Non-pigmented ciliary epithelial cell (primary cell): Measurements from ENCODE around the gene ACAA2.

ENCODE experiments used
- DNase-seq: peaks from one replicate; pipeline ENCODE4 v3.0.0-alpha.2; 2010; ENCODE audit warnings: low read depth

Gene ACAA2

GRCh38 chr18:49766646-49767045 is 46.7 kb downstream of the ACAA2 start:
- no peak for DNase-seq

GRCh38 chr18:49764032-49764431 is 49.3 kb downstream of the ACAA2 start:
- DNase-seq = no peak

GRCh38 chr18:49763590-49763989 is 49.7 kb downstream of the ACAA2 start:
- no peak for DNase-seq

DNA sequence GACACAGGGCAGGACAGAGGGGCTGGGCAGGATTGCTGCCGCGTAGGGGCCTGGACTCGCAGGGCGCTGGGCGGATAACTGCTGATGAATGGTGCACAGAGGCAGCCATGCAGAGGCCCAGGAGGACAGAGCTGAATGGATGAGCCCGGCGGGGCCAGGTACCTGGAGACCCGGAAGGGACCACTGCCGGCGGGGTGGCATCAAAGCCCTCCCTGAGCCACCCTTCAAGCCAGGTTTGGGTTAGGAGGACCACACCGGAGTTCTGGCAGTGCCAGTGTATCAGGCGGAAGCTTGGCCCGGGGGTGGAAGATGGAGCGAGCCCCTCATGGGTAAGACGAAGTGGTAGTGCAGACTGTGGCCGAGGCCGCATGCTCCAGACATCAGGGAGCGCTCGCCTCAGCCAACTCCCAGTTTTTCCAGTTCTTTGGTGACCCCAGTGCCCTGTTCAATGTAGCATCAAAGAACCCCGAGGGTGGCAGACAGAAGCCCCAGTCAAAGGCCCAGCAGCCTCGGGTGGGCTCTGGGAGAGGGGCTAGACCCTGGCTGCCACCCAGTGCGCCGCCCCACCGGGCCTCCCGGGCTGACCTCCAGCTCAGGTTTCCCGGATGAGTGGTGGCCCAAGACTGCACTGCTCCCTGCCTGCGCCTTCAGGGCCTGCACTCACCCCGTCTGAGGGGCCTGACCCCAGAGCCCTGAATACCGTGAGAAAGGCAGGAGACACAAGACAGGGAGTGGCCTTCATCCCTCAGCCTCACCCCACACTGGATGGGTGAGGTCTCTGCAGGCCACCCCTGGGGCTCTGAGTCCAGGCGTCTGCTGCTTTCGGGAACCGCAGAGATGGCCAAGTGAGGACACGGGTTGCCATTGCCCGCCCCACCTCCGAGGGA is 50.9 kb downstream of the ACAA2 start:
- no peak for DNase-seq

DNA sequence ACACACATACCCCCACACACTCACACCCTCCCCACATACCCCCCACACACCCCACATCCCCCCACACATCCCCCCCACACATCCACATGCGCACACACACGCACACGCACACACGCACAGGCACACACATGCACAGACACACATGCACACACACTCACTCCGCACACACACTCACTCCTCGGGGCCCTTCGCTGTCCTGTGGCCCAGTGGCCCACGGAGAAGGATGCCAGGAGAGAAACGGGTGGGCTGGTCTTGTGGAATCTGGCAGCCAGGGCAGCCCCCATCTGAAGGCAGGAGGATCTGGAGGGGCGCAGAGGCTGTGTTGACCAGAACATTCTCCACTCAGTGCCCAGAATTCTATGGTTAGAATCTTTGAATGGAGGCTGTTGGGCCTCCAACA is 51.6 kb downstream of the ACAA2 start:
- DNase-seq = no peak

DNA sequence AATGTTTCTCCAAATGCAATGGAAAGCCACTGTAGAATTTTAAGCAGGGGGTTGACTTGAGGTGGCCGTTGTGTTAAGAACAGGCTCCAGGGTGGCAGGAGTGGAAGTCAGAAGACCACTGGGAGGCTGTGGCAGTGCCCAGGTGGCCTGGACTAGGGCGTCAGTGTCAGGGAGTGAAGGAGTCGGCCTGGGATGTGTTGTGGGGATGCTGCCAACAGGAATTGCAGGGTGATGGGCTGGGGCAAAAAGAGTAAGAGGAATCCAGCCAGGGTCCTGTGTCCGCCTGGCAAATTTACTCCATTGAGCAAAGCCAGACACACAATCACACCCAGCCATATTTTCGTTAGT is 55.1 kb downstream of the ACAA2 start:
- no peak for DNase-seq

- no peak for DNase-seq
Observed at GRCh38 chr18:49757513-49758262, 55.6 kb downstream of the ACAA2 start.

GRCh38 chr18:49756671-49757362 is 56.5 kb downstream of the ACAA2 start:
- DNase-seq = no peak

GRCh38 chr18:49756135-49756534 is 57.2 kb downstream of the ACAA2 start:
- DNase-seq = no peak

GRCh38 chr18:49755489-49755888 is 57.8 kb downstream of the ACAA2 start:
- no peak for DNase-seq

DNA sequence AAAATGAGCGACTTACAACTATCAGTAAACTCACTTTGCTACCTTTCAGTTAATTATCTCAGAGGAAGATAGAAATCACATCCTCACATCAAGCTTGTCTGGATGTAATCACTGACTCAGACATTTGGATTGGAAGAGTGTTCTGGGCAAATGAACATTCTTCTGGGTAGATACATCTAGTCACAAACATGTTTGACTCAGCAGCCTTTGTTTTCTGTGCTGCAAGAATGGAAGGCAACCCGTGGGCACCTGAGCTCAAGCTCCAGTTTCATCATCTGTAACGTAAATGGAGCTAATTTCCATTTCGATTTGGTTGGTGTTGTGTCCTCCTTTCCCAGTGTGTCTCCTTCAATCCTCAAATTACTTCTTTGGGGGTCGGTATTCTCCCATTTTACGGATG is 58.5 kb downstream of the ACAA2 start:
- DNase-seq = no peak

DNA sequence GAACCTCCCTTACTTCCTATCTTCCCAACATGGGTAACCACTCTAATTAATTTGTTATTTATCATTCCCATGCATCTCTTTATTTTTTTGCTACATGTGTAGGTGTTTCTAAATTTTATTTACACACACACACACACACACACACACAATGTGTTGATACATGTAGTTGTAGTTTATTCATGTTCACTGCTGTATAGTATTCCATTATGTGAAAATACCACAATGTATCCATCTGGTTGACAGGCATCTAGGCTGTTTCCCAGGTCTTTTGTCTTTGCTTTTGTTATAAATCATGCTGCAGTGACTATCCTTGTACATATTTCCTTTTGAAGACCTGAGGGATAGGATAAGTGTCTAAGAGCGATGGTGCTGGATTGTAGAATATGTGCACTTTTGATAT is 59.7 kb downstream of the ACAA2 start:
- no peak for DNase-seq

GRCh38 chr18:49752095-49752457 is 61.3 kb downstream of the ACAA2 start:
- no peak for DNase-seq

- DNase-seq = no peak
Observed at GRCh38 chr18:49751427-49752094, 61.8 kb downstream of the ACAA2 start.

DNA sequence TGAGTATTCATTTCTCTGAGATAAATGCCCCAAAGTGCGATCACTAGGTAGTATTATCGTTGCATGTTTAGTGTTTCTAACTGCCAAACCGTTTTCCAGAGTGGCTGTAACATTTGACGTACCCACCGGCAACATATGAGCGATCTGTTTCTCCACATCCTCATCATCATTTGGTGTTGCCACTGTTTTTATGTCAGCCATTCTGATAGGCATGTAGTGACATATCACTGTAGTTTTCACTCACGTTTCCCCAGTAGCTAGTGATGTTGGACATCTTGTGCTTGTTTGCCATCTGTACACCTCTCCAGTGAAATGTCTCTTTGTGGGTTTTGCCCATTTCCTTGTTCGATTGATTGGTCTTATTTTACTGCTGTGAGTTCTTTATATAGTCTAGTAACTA is 63.8 kb downstream of the ACAA2 start:
- no peak for DNase-seq

DNA sequence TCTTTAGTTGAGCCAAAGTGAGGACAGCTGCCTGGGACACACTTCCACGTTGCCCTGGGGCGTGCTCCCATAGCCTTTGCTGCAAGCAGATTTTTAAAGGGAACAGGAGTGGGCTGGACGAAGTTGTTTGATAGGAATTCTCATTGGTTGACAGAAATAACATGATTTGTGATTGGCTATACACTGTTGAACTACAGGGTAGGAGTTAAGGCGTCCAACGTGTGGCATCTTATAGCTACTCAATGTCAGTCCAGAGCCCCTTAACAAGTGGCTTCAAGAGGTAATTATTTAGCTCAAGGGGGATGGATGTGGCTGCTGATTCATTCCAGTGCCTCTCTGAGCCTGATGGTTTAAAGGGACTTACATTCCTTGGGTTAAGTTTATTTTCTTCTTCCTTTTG is 65.5 kb downstream of the ACAA2 start:
- DNase-seq = no peak

- no peak for DNase-seq
Observed at GRCh38 chr18:49745045-49746014, 68.0 kb downstream of the ACAA2 start.

- DNase-seq = no peak
Observed at GRCh38 chr18:49744376-49745008, 68.8 kb downstream of the ACAA2 start.

GRCh38 chr18:49743117-49743567 is 70.2 kb downstream of the ACAA2 start:
- no peak for DNase-seq

DNA sequence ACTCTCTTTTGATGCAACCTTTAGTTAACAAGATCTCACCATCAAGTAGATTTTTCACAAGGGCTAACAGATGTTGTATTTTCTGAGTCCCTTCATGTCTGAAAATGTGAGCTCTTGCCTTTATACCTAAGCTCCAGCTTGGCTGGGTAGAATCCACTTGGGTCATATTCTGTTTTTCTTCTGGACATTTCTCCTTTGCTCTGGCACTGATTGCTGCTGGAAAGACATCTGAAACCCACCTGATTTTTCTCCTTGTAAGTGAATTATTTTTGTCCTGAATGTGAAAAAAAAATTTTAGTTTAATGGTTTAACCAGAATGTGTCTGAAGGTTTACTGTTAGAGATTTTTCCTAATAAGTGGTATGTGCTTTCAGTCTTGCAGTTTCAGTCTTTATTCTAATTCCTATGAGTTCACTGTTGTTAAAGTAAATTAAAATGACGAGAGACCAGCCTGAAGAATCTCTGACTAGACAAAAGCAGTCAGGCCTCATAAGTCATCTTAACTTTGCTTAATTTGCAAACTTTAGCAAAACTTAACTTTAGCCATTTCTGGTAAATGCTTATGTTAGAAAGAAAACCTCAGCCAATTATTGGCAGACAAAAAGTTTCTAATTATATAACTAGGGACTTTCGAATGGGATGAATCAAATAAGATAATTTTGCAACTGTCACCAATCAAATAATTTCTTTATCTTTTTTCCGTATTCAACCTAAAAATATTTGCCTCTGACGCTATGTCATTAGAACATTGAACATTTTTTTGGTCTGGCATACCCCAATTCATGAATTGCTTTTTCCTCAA is 70.8 kb downstream of the ACAA2 start:
- no peak for DNase-seq
